Left lung (tissue), 10 donors: ENCODE measurements around the gene ETV6. TPM values are rescaled to one million over a fixed set of nuclear protein-coding genes. Genes with fewer than 3 reads are reported as not detected.

Experiments used
- ATAC-seq: fragments of 200-7000 bp; cut with Tn5 transposase; one replicate; pipeline ENCODE4 v1.9.1; 2020; ENCODE audit warnings: moderate library complexity
- DNase-seq, 4 donors: peaks; one replicate each; pipeline ENCODE4 v3.0.0-alpha.2; 2013 to 2020
- H3K27ac ChIP-seq, 2 donors: fragments of 200-600 bp; sonication (generic) in 1 of 2; one replicate each; pipeline versions ENCODE4 v1.5.0 to v1.8.0; 2020 to 2021
- H3K27me3 ChIP-seq, 2 donors: fragments of 200-600 bp; sonication (generic) in 1 of 2; one replicate each; pipeline versions ENCODE4 v1.5.0 to v1.8.0; 2020 to 2021
- H3K36me3 ChIP-seq, 2 donors: fragments of 200-600 bp; sonication (generic) in 1 of 2; one replicate each; pipeline versions ENCODE4 v1.5.0 to v1.8.0; 2020 to 2021
- H3K4me1 ChIP-seq, 2 donors: fragments of 200-600 bp; one replicate each; pipeline ENCODE4 v1.8.0; 2021
- H3K4me3 ChIP-seq, 2 donors: fragments of 200-600 bp; sonication (generic) in 1 of 2; one replicate each; pipeline versions ENCODE4 v1.5.0 to v1.8.0; 2020 to 2021; ENCODE audit warnings: mild to moderate bottlenecking in 1 of 2
- H3K9me3 ChIP-seq, 2 donors: fragments of 200-600 bp; sonication (generic) in 1 of 2; one replicate each; pipeline versions ENCODE4 v1.5.0 to v1.8.0; 2020 to 2021
- CTCF ChIP-seq, 2 donors: fragments of 200-600 bp; sonication (generic) in 1 of 2; IDR thresholded peaks; one replicate each; pipeline versions ENCODE4 v1.5.0 to v1.8.0; 2021; ENCODE audit warnings: antibody characterized with exemption in 2 of 2
- intact Hi-C, 2 donors: fragments of 100-400 bp; cut with DNase I; formaldehyde crosslinking; loops; one replicate each; pipeline versions ENCODE4 v1.11.2 to v1.14.2; 2022
- polyA plus RNA-seq, 6 donors: library from polyadenylated mRNA; unstranded; fragments of 120-200 nt; gene quantifications; one replicate each; pipeline ENCODE4 v1.2.1, GENCODE V29; 2013; ENCODE audit not compliant: insufficient read length in 6 of 6
- total RNA-seq, 2 donors: library from RNA; stranded (reverse); fragmentation: NEBNext Ultra II Directional; extraction: Animal tissue kit (Norgen Biotek cat#: 25700); gene quantifications; one replicate each; pipeline ENCODE4 v1.2.1, GENCODE V29; 2021
- donor health status: DM: no; HTN: yes; CAD: no.
- donor health status: DM: no; HTN: no; CAD: no.

The ETV6 gene
- total and polyA plus RNA-seq, 8 donors = 16.0 to 44.7 (median 17.1) TPM

- Histone ChIP-seq H3K27ac (no peak overlapping the region), H3K4me1 (peaks cover 0 to 4% of the 10 kb centered on the region in 2 donors), H3K4me3 (no peak overlapping the region), H3K27me3 (no peaks in the 10 kb centered on the region), H3K9me3 (no peaks in the 10 kb centered on the region), H3K36me3 (peaks cover 0 to 51% of the 10 kb centered on the region in 2 donors)
- ATAC-seq (no peak), DNase-seq (no peak)
- no peak for TF ChIP-seq CTCF (IDR thresholded peaks at IDR 0.05)
- intact Hi-C loops = no loop called here
Observed at GRCh38 chr12:11846488-11846887, 197.0 kb downstream of the ETV6 start.

- no peak for TF ChIP-seq CTCF (IDR thresholded peaks at IDR 0.05)
- no peaks in the 10 kb centered on the region for H3K9me3 ChIP-seq
- peaks cover 0 to 4% of the 10 kb centered on the region in 2 donors for H3K4me1 ChIP-seq
- no peak overlapping the region for H3K4me3 ChIP-seq
- ATAC-seq (no peak), DNase-seq (no peak)
- no peak overlapping the region for H3K27ac ChIP-seq
- intact Hi-C loops = no loop called here
- no peaks in the 10 kb centered on the region for H3K27me3 ChIP-seq
- peaks cover 0 to 42% of the 10 kb centered on the region in 2 donors for H3K36me3 ChIP-seq
Observed at GRCh38 chr12:11847539-11847938, 198.1 kb downstream of the ETV6 start.

- ATAC-seq = no peak
- Histone ChIP-seq H3K36me3 (peaks cover 0 to 48% of the 10 kb centered on the region in 2 donors), H3K27ac (no peak overlapping the region), H3K4me1 (peaks cover 0 to 18% of the 10 kb centered on the region in 2 donors), H3K27me3 (no peaks in the 10 kb centered on the region), H3K9me3 (no peaks in the 10 kb centered on the region), H3K4me3 (no peak overlapping the region)
- intact Hi-C loops = no loop called here
- no peak for TF ChIP-seq CTCF (IDR thresholded peaks at IDR 0.05)
- DNase-seq = no peak
Observed at GRCh38 chr12:11849757-11850504, 200.5 kb downstream of the ETV6 start.

- no peak overlapping the region for H3K4me3 ChIP-seq
- no peaks in the 10 kb centered on the region for H3K9me3 ChIP-seq
- intact Hi-C loops = no loop called here
- no peak for ATAC-seq
- TF ChIP-seq CTCF (IDR thresholded peaks at IDR 0.05) = no peak
- peaks cover 0 to 40% of the 10 kb centered on the region in 2 donors for H3K4me1 ChIP-seq
- H3K36me3 ChIP-seq = peaks cover 0 to 34% of the 10 kb centered on the region in 2 donors
- peak in 1 of 4 donors; percentile 26 for DNase-seq
- H3K27me3 ChIP-seq = no peaks in the 10 kb centered on the region
- no peak overlapping the region for H3K27ac ChIP-seq
Observed at GRCh38 chr12:11853126-11853525, 203.7 kb downstream of the ETV6 start.

- no peak for TF ChIP-seq CTCF (IDR thresholded peaks at IDR 0.05)
- intact Hi-C loops = no loop called here
- H3K4me3 ChIP-seq = no peak overlapping the region
- H3K4me1 ChIP-seq = peaks cover 0 to 40% of the 10 kb centered on the region in 2 donors
- no peaks in the 10 kb centered on the region for H3K27me3 ChIP-seq
- ATAC-seq (no peak), DNase-seq (no peak)
- H3K9me3 ChIP-seq = no peaks in the 10 kb centered on the region
- peaks cover 0 to 40% of the 10 kb centered on the region in 2 donors for H3K36me3 ChIP-seq
- H3K27ac ChIP-seq = peak overlapping the region in 1 of 2 donors; percentile 87
Observed at GRCh38 chr12:11854011-11854499, 204.6 kb downstream of the ETV6 start.
